Trophoblast cell (in vitro differentiated cells and primary cell): ENCODE data around the gene NAGS.

Source experiments
- DNase-seq, 2 donors: peaks; one replicate each; pipeline ENCODE4 v3.0.0-alpha.2; 2016
- H2AFZ ChIP-seq: 2 replicates; pipeline ENCODE4 v1.6.1; 2013; ENCODE audit warnings: low read length, moderate library complexity, mild to moderate bottlenecking; ENCODE audit not compliant: insufficient read depth, poor library complexity
- H2AK5ac ChIP-seq: 2 replicates; pipeline ENCODE4 v1.6.1; 2013; ENCODE audit warnings: mild to moderate bottlenecking, low read length
- H2BK120ac ChIP-seq: 2 replicates; pipeline ENCODE4 v1.6.1; 2013; ENCODE audit warnings: low read length, mild to moderate bottlenecking, moderate library complexity; ENCODE audit not compliant: insufficient read depth, poor library complexity
- H2BK12ac ChIP-seq: 2 replicates; pipeline ENCODE4 v1.6.1; 2013; ENCODE audit warnings: mild to moderate bottlenecking, low read length, moderate library complexity
- H2BK5ac ChIP-seq: 2 replicates; pipeline ENCODE4 v1.6.1; 2013; ENCODE audit warnings: low read length, low read depth, moderate library complexity, mild to moderate bottlenecking; ENCODE audit not compliant: poor library complexity
- H3K14ac ChIP-seq: 2 replicates; pipeline ENCODE4 v1.6.1; 2013; ENCODE audit warnings: mild to moderate bottlenecking, low read length
- H3K18ac ChIP-seq: 2 replicates; pipeline ENCODE4 v1.6.1; 2013; ENCODE audit warnings: mild to moderate bottlenecking, low read length
- H3K23ac ChIP-seq: 2 replicates; pipeline ENCODE4 v1.6.1; 2013; ENCODE audit warnings: low read length
- H3K27ac ChIP-seq: 2 replicates; pipeline ENCODE4 v1.5.1; 2013; ENCODE audit warnings: low read depth, mild to moderate bottlenecking, inconsistent platforms, low read length, moderate library complexity
- H3K27me3 ChIP-seq: 2 replicates; pipeline ENCODE4 v1.6.1; 2013; ENCODE audit warnings: inconsistent platforms, mild to moderate bottlenecking, low read length, moderate library complexity; ENCODE audit not compliant: insufficient read depth
- H3K36me3 ChIP-seq, 2 experiments: 1 replicate in 1 of 2; 2 replicates in 1 of 2; pipeline ENCODE4 v1.6.1; 2013; ENCODE audit warnings: low read length in 2 of 2, mild to moderate bottlenecking in 2 of 2, moderate library complexity in 1 of 2; ENCODE audit not compliant: insufficient read depth in 2 of 2, control insufficient read depth in 1 of 2
- H3K4ac ChIP-seq: 2 replicates; pipeline ENCODE4 v1.6.1; 2013; ENCODE audit warnings: low read depth, mild to moderate bottlenecking, low read length, moderate library complexity
- H3K4me1 ChIP-seq, 2 experiments: 1 replicate in 1 of 2; 2 replicates in 1 of 2; pipeline ENCODE4 v1.6.1; 2013; ENCODE audit warnings: low read length in 2 of 2, mild to moderate bottlenecking in 2 of 2, moderate library complexity in 1 of 2; ENCODE audit not compliant: insufficient read depth in 2 of 2, control insufficient read depth in 1 of 2
- H3K4me2 ChIP-seq: 2 replicates; pipeline ENCODE4 v1.6.1; 2013; ENCODE audit warnings: inconsistent platforms, mild to moderate bottlenecking, low read length, moderate library complexity
- H3K4me3 ChIP-seq: 2 replicates; pipeline ENCODE4 v1.5.1; 2013; ENCODE audit warnings: mild to moderate bottlenecking, low read depth, low read length, inconsistent platforms
- H3K79me1 ChIP-seq: one replicate; pipeline ENCODE4 v1.6.1; 2013; ENCODE audit warnings: low read length
- H3K79me2 ChIP-seq: 2 replicates; pipeline ENCODE4 v1.6.1; 2013; ENCODE audit warnings: low read length, mild to moderate bottlenecking; ENCODE audit not compliant: control insufficient read depth, insufficient read depth, poor library complexity
- H3K9ac ChIP-seq: 2 replicates; pipeline ENCODE4 v1.6.1; 2013; ENCODE audit warnings: mild to moderate bottlenecking, low read length
- H3K9me3 ChIP-seq: 2 replicates; pipeline ENCODE4 v1.6.1; 2013; ENCODE audit warnings: low read depth, mild to moderate bottlenecking, control low read depth, inconsistent platforms, low read length; ENCODE audit not compliant: insufficient read depth
- H4K12ac ChIP-seq: 2 replicates; pipeline ENCODE4 v1.6.1; 2013; ENCODE audit warnings: low read depth, mild to moderate bottlenecking, low read length, moderate library complexity
- H4K8ac ChIP-seq: 2 replicates; pipeline ENCODE4 v1.6.1; 2013; ENCODE audit warnings: low read depth, mild to moderate bottlenecking, low read length, moderate library complexity
- H4K91ac ChIP-seq: one replicate; pipeline ENCODE4 v1.6.1; 2013; ENCODE audit warnings: low read depth, mild to moderate bottlenecking, low read length, moderate library complexity
- WGBS: extraction: QIAGEN DNeasy Blood & Tissue Kit; methylation state at CpG from one replicate; pipeline ENCODE4 v1.1.7; 2013; ENCODE audit warnings: missing lambda C conversion rate; ENCODE audit not compliant: insufficient read length, insufficient coverage; ENCODE audit errors: extremely low coverage; 5-methylcytosine and 5-hydroxymethylcytosine counted together

NAGS gene

GRCh38 chr17:44023545-44024270 is 19.3 kb downstream of the NAGS start:
- H2AFZ ChIP-seq: no peak overlapping the region
- WGBS: no CpG with 5 or more reads among the region's 22 CpGs
- H2BK120ac ChIP-seq: no peak overlapping the region
- no peaks in the 10 kb centered on the region for H3K27me3 ChIP-seq
- no peak overlapping the region for H3K14ac ChIP-seq
- H3K4ac ChIP-seq: no peak overlapping the region
- no peak overlapping the region for H3K4me3 ChIP-seq
- no peak overlapping the region for H3K27ac ChIP-seq
- no peak overlapping the region for H2BK12ac ChIP-seq
- H4K8ac ChIP-seq: no peak overlapping the region
- H3K18ac ChIP-seq: no peak overlapping the region
- no peaks in the 10 kb centered on the region for H3K79me2 ChIP-seq
- H3K36me3 ChIP-seq: peaks cover 23 to 32% of the 10 kb centered on the region in 2 experiments
- no peak overlapping the region for H3K23ac ChIP-seq
- no peak overlapping the region for H3K4me2 ChIP-seq
- no peak overlapping the region for H2AK5ac ChIP-seq
- H3K9ac ChIP-seq: no peak overlapping the region
- H3K9me3 ChIP-seq: no peaks in the 10 kb centered on the region
- no peak overlapping the region for H4K91ac ChIP-seq
- no peak overlapping the region for H2BK5ac ChIP-seq
- no peaks in the 10 kb centered on the region for H3K4me1 ChIP-seq
- no peak overlapping the region for H4K12ac ChIP-seq
- DNase-seq: no peak
- no peaks in the 10 kb centered on the region for H3K79me1 ChIP-seq

- H3K27ac ChIP-seq: no peak overlapping the region
- H3K36me3 ChIP-seq: peaks cover 25 to 37% of the 10 kb centered on the region in 2 experiments
- H3K9ac ChIP-seq: no peak overlapping the region
- H3K27me3 ChIP-seq: no peaks in the 10 kb centered on the region
- no peaks in the 10 kb centered on the region for H3K79me1 ChIP-seq
- no peak overlapping the region for H2AK5ac ChIP-seq
- no peak for DNase-seq
- no peak overlapping the region for H3K4me2 ChIP-seq
- no peak overlapping the region for H4K8ac ChIP-seq
- no peak overlapping the region for H2BK5ac ChIP-seq
- H3K23ac ChIP-seq: no peak overlapping the region
- no peaks in the 10 kb centered on the region for H3K4me1 ChIP-seq
- no peak overlapping the region for H2BK120ac ChIP-seq
- no peak overlapping the region for H4K91ac ChIP-seq
- H2AFZ ChIP-seq: no peak overlapping the region
- no peak overlapping the region for H2BK12ac ChIP-seq
- no peak overlapping the region for H4K12ac ChIP-seq
- WGBS: no CpG with 5 or more reads among the region's 6 CpGs
- H3K18ac ChIP-seq: no peak overlapping the region
- no peak overlapping the region for H3K14ac ChIP-seq
- no peaks in the 10 kb centered on the region for H3K9me3 ChIP-seq
- no peak overlapping the region for H3K4ac ChIP-seq
- no peak overlapping the region for H3K4me3 ChIP-seq
- H3K79me2 ChIP-seq: no peaks in the 10 kb centered on the region
Measured at GRCh38 chr17:44024271-44024663, 19.8 kb downstream of the NAGS start.

DNA sequence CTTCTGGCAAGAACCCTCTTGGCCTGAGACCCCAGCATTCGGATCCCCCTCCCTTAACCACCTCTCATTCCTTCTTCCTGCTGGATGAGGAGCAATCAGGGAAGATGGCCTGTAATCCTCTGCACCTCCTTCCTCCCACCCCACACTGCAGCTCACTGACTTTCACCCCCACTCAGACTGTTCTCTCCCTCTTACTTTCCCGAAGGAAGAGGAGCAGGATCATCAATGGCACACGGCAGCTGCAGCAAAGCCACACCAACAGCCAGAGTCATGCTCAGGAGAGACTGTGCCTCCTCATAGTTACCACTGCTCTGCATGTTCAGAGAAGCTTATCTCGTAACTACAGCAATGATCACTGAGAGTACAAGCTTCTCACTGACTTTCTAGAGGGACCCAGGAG is 20.4 kb downstream of the NAGS start:
- Histone ChIP-seq H2BK12ac (no peak overlapping the region), H3K14ac (no peak overlapping the region), H3K79me2 (no peaks in the 10 kb centered on the region), H3K9ac (no peak overlapping the region), H2BK120ac (no peak overlapping the region), H3K36me3 (peaks cover 27 to 40% of the 10 kb centered on the region in 2 experiments), H3K27me3 (no peaks in the 10 kb centered on the region), H3K23ac (no peak overlapping the region), H3K9me3 (no peaks in the 10 kb centered on the region), H3K27ac (no peak overlapping the region), H3K4ac (no peak overlapping the region), H3K4me3 (no peak overlapping the region), H4K12ac (no peak overlapping the region), H4K91ac (no peak overlapping the region), H2AFZ (no peak overlapping the region), H3K4me2 (no peak overlapping the region), H3K79me1 (no peaks in the 10 kb centered on the region), H2BK5ac (no peak overlapping the region), H2AK5ac (no peak overlapping the region), H4K8ac (no peak overlapping the region), H3K4me1 (no peaks in the 10 kb centered on the region), H3K18ac (no peak overlapping the region)
- WGBS: no CpG with 5 or more reads among the region's 4 CpGs
- no peak for DNase-seq

GRCh38 chr17:44029736-44030135 is 25.3 kb downstream of the NAGS start:
- WGBS: no CpG with 5 or more reads among the region's 5 CpGs
- Histone ChIP-seq H3K14ac (no peak overlapping the region), H2BK120ac (no peak overlapping the region), H3K4me2 (no peak overlapping the region), H3K9ac (no peak overlapping the region), H4K91ac (no peak overlapping the region), H3K36me3 (peaks cover 24 to 38% of the 10 kb centered on the region in 2 experiments), H2AFZ (no peak overlapping the region), H2BK12ac (no peak overlapping the region), H2BK5ac (no peak overlapping the region), H4K12ac (no peak overlapping the region), H3K4ac (no peak overlapping the region), H3K27me3 (no peaks in the 10 kb centered on the region), H3K9me3 (no peaks in the 10 kb centered on the region), H2AK5ac (no peak overlapping the region), H3K18ac (no peak overlapping the region), H3K79me2 (no peaks in the 10 kb centered on the region), H3K23ac (no peak overlapping the region), H3K79me1 (no peaks in the 10 kb centered on the region), H4K8ac (no peak overlapping the region), H3K27ac (no peak overlapping the region), H3K4me3 (no peak overlapping the region), H3K4me1 (no peaks in the 10 kb centered on the region)
- no peak for DNase-seq
